ACC112 (cell line): ENCODE results near the gene CTSZ.

Experiments used
- H2AFZ ChIP-seq: fragments of 200-600 bp; sonication (generic); one replicate; pipeline ENCODE4 v1.6.0; 2017; ENCODE audit warnings: antibody characterized with exemption, low read length; ENCODE audit not compliant: unreplicated experiment
- H3K27ac ChIP-seq: fragments of 200-600 bp; sonication (generic); 2 replicates; pipeline ENCODE4 v1.5.1; 2014; ENCODE audit warnings: low read depth, mild to moderate bottlenecking, antibody characterized with exemption, low read length, moderate library complexity
- H3K27me3 ChIP-seq: fragments of 200-600 bp; sonication (generic); 2 replicates; pipeline ENCODE4 v1.6.1; 2014; ENCODE audit warnings: mild to moderate bottlenecking, antibody characterized with exemption, low read length, moderate library complexity, mixed read lengths; ENCODE audit not compliant: insufficient read depth
- H3K36me3 ChIP-seq: fragments of 200-600 bp; sonication (generic); 2 replicates; pipeline ENCODE4 v1.6.1; 2016; ENCODE audit warnings: mild to moderate bottlenecking, antibody characterized with exemption, low read length, moderate library complexity, mixed read lengths; ENCODE audit not compliant: insufficient read depth
- H3K4me1 ChIP-seq: fragments of 200-600 bp; sonication (generic); one replicate; pipeline ENCODE4 v1.6.1; 2016; ENCODE audit warnings: low read length, mixed read lengths; ENCODE audit not compliant: insufficient read depth, unreplicated experiment, control insufficient read depth
- H3K4me3 ChIP-seq: fragments of 200-600 bp; sonication (generic); 2 replicates; pipeline ENCODE4 v1.5.1; 2014; ENCODE audit warnings: mild to moderate bottlenecking, low read depth, low read length
- H3K79me2 ChIP-seq: fragments of 200-600 bp; sonication (generic); one replicate; pipeline ENCODE4 v1.6.0; 2016; ENCODE audit warnings: low read length; ENCODE audit not compliant: control insufficient read depth, unreplicated experiment, insufficient read depth

CTSZ gene

DNA sequence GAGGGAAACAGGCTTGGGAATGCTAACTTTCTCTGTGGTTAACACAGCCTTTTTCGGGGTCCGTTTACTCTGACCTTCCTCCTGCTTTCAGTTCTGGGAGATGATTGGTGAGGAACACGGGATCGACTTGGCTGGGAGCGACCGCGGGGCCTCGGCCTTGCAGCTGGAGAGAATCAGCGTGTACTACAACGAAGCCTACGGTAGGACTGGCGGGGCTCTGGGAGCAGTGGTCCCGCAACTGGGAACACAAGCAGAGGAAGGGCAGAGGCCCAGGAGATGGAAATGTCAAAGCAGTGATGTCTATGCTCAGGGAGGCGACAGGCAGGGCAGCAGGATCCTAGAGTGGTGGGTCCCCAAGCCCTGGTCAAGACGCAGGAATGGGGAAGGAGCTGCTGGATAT, 15.7 kb upstream of the CTSZ start:
- no peak overlapping the region for H3K27ac ChIP-seq

DNA sequence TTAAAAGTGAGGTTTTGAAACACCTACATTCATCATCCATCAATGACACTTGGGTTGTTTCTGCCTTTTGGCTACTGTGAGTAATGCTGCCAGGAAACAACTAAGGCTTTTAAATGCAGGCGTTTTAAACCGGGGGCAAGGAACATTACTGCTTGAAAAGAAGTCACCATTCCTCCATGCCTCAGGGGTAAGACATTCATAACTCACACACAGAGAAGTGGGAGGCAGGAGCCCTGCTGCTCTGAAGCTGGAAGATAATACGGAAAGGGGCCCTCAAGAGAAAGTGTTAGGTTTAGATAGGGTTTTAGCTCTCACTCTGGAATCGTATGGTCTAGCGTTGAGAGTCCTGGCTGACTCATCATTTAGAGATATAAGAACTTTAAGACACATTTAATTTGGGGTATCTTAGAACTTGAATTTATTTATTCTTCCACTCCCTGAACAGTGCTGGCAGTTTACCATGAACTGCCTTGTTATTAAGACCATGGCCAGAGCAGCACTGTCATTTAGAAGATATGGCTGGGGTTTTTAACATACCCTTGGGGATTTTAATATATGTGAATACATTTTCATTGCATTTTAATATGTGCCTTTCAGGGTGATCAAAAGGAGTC, 14.0 kb upstream of the CTSZ start:
- no peaks in the 10 kb centered on the region for H3K27me3 ChIP-seq
- H3K27ac ChIP-seq = no peak overlapping the region
- H2AFZ ChIP-seq = no peak overlapping the region
- no peak overlapping the region for H3K4me3 ChIP-seq
- H3K4me1 ChIP-seq = peaks cover 6% of the 10 kb centered on the region
- H3K36me3 ChIP-seq = peaks cover 7% of the 10 kb centered on the region; the same call in 1 of the 2 replicates
- H3K79me2 ChIP-seq = peaks cover 5% of the 10 kb centered on the region

More for the DNA sequence above, 15.7 kb upstream of the CTSZ start:
- no peak overlapping the region for H3K4me3 ChIP-seq
- peaks cover 23% of the 10 kb centered on the region for H3K79me2 ChIP-seq
- H3K27me3 ChIP-seq = no peaks in the 10 kb centered on the region
- H2AFZ ChIP-seq = no peak overlapping the region
- peaks cover 8% of the 10 kb centered on the region for H3K4me1 ChIP-seq
- H3K36me3 ChIP-seq = peaks cover 12% of the 10 kb centered on the region; the same call in 1 of the 2 replicates

DNA sequence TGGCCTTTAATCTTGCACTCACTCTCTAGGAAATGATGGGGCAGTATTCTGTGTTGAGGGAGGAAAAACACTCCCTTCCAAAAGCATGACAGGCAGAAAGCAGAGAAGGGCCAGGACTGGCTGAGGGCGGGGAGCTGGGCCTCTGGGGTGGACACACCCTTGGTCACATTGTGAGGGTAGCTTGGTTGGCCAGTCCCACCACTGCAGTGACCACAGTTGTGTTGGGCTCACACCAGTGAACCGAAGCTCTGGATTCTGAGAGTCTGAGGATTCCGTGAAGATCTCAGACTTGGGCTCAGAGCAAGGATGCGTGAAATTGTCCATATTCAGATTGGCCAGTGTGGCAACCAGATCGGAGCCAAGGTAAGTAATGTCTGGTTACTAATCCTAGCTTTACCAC, 12.2 kb upstream of the CTSZ start, which contains the start of gene TUBB1:
TSS of gene TUBB1 (plus strand) at position 213 of the 400 bp plus-strand sequence. CDS start at position 307, 94 bp downstream.
- H3K4me3 ChIP-seq = no peak within 1 kb of the TSS
- peaks cover 12% of the 10 kb centered on the region for H3K4me1 ChIP-seq
- 0 out of 2 replicates have a peak, but pooled peaks cover 4% of the 10 kb centered on the region for H3K36me3 ChIP-seq

DNA sequence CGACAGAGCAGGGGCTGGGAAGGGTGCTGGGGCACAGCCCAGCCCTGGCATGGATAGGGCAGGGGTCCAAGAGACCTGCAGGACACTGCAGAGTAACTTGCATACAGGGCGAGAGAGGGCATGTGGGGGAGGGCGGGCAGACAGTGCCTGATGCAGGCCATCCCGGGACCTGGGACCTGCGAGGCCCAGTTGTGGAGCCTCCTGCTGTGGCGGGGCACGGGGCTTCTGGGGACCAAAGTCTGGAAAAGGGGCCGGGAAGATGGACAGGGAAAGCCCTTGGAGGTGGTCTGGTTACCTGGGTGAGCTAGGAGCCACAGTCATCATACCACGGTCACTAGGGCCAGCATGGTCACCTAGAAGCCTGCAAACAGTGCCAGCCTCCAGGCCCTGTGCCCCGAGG, 11.8 kb upstream of the CTSZ start:
- H3K27ac ChIP-seq = no peak overlapping the region
- peaks cover 16% of the 10 kb centered on the region for H3K4me1 ChIP-seq
- H3K36me3 ChIP-seq = 0 out of 2 replicates have a peak, but pooled peaks cover 4% of the 10 kb centered on the region
- H2AFZ ChIP-seq = no peak overlapping the region
- no peak overlapping the region for H3K4me3 ChIP-seq
- no peaks in the 10 kb centered on the region for H3K79me2 ChIP-seq
- no peaks in the 10 kb centered on the region for H3K27me3 ChIP-seq

More for the DNA sequence above, 12.2 kb upstream of the CTSZ start, which contains the start of gene TUBB1:
- H3K27ac ChIP-seq = no peak within 1 kb of the TSS
- H3K27me3 ChIP-seq = no peaks in the 10 kb centered on the region
- no peaks in the 10 kb centered on the region for H3K79me2 ChIP-seq
- no peak within 1 kb of the TSS for H2AFZ ChIP-seq

DNA sequence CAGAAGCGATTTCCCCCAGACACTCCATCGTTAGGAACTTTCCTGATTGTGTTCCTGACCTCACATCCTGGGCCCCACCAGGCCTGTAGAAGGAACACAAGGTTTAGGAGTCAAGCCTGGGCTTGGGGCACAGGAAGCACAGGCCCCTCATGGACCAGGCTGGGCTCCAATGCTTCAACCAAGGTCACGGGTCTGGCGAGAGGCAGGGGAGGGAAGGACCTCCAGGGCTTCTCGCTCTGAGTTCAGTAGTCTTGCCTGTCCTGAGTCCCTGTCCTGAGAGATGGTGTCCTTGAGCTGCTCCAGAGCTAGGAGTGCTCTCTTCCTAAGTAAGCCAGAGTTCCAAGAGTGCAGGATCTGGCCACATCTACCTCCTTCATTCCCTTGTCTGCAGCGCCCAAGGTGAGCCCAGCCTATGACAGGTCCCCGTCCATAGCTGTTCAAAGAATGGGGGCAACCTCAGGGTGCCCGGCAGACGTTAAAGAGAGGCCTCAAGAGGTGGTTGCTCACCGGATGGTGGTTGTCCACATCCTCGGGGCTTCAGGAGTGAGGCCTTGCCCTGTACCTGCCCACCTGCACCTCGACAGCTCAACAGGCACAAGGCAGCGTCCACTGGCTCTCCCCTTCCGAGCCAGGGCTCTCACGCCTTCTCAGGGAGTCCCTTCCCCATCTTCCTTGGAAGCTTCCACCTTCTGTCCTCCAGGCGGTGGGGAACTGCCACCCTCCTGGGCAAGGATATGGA, 10.6 kb upstream of the CTSZ start:
- peaks cover 17% of the 10 kb centered on the region for H3K4me1 ChIP-seq
- H2AFZ ChIP-seq = no peak overlapping the region
- no peaks in the 10 kb centered on the region for H3K27me3 ChIP-seq
- no peak overlapping the region for H3K4me3 ChIP-seq
- H3K79me2 ChIP-seq = no peaks in the 10 kb centered on the region
- H3K36me3 ChIP-seq = no peaks in the 10 kb centered on the region
- H3K27ac ChIP-seq = no peak overlapping the region

DNA sequence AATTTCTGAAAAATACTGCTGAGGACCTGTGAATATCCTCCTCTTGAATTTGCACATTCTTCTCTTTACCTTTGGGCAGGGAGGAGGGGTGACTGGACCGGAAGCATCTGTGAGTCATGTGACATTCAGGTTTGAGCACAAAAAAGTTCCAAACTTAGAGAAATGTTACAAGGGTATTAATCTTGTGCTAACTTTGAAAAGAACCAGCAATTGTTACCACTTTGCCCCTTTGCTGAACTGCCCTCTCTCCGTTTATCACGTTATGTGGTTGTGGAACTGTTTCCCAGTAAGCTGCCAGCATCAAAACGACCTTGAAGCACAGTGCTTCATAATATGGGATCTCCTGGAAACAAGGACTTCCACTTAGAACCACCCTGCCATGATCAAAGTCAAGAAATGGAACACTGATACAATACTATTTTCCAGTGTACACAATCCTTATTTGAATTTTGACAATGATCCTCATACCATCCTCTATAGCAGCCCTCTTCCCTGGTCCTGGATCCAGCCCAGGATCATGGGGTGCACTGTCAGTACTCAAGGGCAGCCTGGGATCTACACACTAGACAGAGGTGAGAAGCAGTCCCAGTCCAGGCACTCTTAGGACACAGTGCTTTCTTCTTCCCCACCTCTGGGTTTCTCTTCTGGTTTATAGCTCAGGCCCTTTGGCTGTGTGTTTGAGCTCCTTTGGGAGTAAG, 9.9 kb upstream of the CTSZ start:
- no peak overlapping the region for H2AFZ ChIP-seq
- H3K27ac ChIP-seq = no peak overlapping the region
- H3K79me2 ChIP-seq = no peaks in the 10 kb centered on the region
- H3K27me3 ChIP-seq = no peaks in the 10 kb centered on the region
- peaks cover 17% of the 10 kb centered on the region for H3K4me1 ChIP-seq
- no peaks in the 10 kb centered on the region for H3K36me3 ChIP-seq
- no peak overlapping the region for H3K4me3 ChIP-seq

DNA sequence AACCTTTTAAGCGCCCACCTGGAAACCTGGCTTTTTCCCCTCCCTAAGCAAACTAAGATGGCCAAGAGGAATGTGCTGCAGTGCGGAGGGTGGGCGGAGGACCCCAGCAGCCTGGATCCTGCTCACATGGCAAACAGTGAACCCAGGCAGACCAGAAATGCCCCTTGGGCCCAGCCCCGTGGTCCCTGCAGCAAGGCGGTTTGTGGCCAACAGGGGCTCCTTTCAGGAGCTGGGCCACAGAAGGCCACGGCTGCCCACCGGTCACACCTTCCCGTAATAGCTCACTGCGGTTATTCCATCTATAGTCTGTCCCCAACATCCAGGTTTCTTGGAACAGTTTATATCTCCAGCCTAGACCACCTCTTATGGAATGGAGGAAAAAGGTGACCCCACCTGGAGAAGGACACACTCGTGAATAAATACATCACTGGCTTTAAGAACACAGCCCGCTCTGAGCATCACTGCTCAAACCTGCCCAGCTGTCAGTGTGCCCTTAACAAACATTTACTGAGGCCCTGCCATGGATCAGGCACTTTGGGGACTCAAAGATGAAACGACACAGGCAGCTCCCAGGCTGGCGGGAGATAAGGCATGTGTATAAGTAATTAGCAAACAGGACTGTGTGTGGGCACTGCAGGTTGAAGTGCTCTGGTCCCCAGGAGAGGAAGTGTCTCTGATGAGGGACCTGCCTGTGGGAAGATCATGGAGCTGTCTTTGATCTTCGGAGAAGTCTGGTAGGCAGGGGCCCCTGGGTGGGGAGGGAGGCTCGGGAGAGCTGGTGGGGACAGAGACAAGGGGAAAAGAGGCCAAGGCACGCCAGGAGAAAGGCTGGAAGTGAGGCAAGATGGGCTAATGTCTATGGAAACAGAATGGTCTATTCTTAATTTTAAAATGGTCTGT, 9.0 kb upstream of the CTSZ start:
- H3K4me1 ChIP-seq = peaks cover 25% of the 10 kb centered on the region
- H3K79me2 ChIP-seq = no peaks in the 10 kb centered on the region
- no peaks in the 10 kb centered on the region for H3K27me3 ChIP-seq
- no peak overlapping the region for H3K4me3 ChIP-seq
- no peak overlapping the region for H2AFZ ChIP-seq
- no peak overlapping the region for H3K27ac ChIP-seq
- H3K36me3 ChIP-seq = no peaks in the 10 kb centered on the region

DNA sequence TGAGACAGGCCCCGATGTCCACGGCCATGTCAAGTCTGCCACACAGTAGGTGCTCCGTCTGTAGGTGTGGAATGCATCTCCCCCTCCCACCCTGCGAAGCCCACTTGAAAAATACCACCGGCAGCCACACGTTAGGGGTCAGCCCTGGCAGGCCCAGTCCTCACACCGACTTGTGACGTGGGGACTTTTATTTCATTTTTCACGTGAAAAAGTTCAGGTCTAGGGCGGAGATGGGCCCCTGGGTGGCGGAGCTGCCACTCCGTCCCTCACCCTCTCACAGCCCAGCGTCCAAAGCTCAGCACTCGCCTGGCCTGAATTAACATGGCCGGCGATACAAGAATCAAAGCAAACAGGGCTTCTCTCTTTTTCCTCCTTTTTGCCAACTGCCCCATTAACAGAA, 8.4 kb upstream of the CTSZ start:
- H3K27me3 ChIP-seq = no peaks in the 10 kb centered on the region
- peaks cover 31% of the 10 kb centered on the region for H3K4me1 ChIP-seq
- no peaks in the 10 kb centered on the region for H3K79me2 ChIP-seq
- no peak overlapping the region for H2AFZ ChIP-seq
- no peak overlapping the region for H3K4me3 ChIP-seq
- no peaks in the 10 kb centered on the region for H3K36me3 ChIP-seq
- no peak overlapping the region for H3K27ac ChIP-seq

DNA sequence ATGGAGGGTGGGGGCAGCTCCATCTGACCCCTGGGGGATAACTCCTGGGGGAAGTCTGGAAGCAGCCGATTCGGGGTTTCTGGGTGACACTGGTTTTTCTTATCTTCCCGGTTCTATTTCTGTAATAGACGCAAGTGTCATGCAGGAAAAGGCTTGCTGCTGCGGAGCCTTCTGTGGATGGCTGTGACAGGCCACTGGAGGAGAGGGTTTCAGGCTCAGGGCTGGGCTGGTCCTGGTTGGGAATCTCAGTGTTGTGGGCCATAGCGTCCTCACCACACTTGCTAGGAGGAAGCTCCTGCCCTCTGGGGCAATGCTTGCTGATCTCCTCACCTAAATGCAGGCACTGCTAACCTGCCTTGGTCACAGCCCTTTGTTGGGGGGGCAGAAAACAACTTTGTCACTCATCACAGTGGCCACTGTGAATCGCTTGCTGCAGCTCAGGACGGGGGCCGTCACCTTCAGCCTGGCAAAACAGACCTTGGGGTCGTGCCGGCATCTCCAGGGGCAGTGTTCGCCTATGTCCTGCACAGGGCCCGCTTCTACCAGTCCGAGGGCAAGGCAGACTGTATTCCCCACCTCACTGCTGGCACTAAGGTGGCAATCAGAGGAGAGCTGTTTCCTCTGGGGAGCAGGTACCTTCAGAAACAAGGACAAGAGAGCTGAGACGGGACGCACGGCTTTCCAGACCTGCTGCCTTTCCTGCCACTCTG, 7.8 kb upstream of the CTSZ start:
- H3K4me1 ChIP-seq = peaks cover 32% of the 10 kb centered on the region
- H3K4me3 ChIP-seq = no peak overlapping the region
- no peaks in the 10 kb centered on the region for H3K79me2 ChIP-seq
- H3K27me3 ChIP-seq = no peaks in the 10 kb centered on the region
- no peaks in the 10 kb centered on the region for H3K36me3 ChIP-seq
- no peak overlapping the region for H2AFZ ChIP-seq
- peak overlapping the region; percentile 41; the same call in 1 of the 2 replicates for H3K27ac ChIP-seq
